ENCODE results near the gene CNN2. TPM values are rescaled to one million over a fixed set of nuclear protein-coding genes. Genes with fewer than 3 reads are reported as not detected.

Gene CNN2
- total and polyA plus RNA-seq, 2 of the 13 experiments (the other 11 are each of a cell fraction or from before 2014, with no cell fraction given) = 63.6 to 70.0 TPM

DNA sequence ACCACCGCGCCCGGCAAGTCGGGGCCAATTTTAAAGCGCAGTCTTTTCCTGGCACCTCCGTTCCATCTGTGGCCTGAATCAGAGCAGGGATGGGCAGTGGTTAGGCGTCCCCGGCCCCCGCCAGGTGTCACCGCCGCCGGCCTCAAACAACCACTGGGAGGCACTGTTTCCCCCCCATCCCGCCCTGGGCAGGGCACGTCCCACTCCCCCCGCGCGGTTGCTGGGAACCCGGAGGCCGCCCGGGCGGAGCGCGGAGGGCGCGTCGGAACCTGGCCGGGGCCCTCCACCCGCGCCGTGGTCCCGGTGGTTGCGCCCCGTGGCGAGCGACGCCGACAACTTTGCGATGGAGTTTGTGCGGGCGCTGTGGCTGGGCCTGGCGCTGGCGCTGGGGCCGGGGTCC, 26.3 kb upstream of the CNN2 start, which contains the start of gene GRIN3B (continued):
- TF ChIP-seq, protein P1, sequence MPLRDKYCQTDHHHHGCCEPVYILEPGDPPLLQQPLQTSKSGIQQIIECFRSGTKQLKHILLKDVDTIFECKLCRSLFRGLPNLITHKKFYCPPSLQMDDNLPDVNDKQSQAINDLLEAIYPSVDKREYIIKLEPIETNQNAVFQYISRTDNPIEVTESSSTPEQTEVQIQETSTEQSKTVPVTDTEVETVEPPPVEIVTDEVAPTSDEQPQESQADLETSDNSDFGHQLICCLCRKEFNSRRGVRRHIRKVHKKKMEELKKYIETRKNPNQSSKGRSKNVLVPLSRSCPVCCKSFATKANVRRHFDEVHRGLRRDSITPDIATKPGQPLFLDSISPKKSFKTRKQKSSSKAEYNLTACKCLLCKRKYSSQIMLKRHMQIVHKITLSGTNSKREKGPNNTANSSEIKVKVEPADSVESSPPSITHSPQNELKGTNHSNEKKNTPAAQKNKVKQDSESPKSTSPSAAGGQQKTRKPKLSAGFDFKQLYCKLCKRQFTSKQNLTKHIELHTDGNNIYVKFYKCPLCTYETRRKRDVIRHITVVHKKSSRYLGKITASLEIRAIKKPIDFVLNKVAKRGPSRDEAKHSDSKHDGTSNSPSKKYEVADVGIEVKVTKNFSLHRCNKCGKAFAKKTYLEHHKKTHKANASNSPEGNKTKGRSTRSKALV (CRISPR knock-in tag; IDR thresholded peaks at IDR 0.05) = peak; percentile 36; the same call in 1 of the 2 replicates
- TF ChIP-seq, protein P2, sequence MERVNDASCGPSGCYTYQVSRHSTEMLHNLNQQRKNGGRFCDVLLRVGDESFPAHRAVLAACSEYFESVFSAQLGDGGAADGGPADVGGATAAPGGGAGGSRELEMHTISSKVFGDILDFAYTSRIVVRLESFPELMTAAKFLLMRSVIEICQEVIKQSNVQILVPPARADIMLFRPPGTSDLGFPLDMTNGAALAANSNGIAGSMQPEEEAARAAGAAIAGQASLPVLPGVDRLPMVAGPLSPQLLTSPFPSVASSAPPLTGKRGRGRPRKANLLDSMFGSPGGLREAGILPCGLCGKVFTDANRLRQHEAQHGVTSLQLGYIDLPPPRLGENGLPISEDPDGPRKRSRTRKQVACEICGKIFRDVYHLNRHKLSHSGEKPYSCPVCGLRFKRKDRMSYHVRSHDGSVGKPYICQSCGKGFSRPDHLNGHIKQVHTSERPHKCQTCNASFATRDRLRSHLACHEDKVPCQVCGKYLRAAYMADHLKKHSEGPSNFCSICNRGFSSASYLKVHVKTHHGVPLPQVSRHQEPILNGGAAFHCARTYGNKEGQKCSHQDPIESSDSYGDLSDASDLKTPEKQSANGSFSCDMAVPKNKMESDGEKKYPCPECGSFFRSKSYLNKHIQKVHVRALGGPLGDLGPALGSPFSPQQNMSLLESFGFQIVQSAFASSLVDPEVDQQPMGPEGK (CRISPR knock-in tag; IDR thresholded peaks at IDR 0.05) = peak; percentile 85
- TF ChIP-seq RBAK (CRISPR knock-in tag; IDR thresholded peaks at IDR 0.05) (no peak), SP4 (CRISPR knock-in tag; IDR thresholded peaks at IDR 0.05) (0 out of 2 replicates have a peak, but pooled peaks have one; percentile 17), RAD21 (CRISPR knock-in tag; IDR thresholded peaks at IDR 0.05) (peak; percentile 39), PHF21A (CRISPR knock-in tag; IDR thresholded peaks at IDR 0.05) (0 out of 2 replicates have a peak, but pooled peaks have one; percentile 34), ZNF333 (CRISPR knock-in tag; IDR thresholded peaks at IDR 0.05; ENCODE audit: borderline replicate concordance) (no peak), ZNF891 (CRISPR knock-in tag; IDR thresholded peaks at IDR 0.05) (no peak), ZNF326 (CRISPR knock-in tag; IDR thresholded peaks at IDR 0.05; ENCODE audit: borderline replicate concordance) (no peak)
- TF ChIP-seq, protein P3, sequence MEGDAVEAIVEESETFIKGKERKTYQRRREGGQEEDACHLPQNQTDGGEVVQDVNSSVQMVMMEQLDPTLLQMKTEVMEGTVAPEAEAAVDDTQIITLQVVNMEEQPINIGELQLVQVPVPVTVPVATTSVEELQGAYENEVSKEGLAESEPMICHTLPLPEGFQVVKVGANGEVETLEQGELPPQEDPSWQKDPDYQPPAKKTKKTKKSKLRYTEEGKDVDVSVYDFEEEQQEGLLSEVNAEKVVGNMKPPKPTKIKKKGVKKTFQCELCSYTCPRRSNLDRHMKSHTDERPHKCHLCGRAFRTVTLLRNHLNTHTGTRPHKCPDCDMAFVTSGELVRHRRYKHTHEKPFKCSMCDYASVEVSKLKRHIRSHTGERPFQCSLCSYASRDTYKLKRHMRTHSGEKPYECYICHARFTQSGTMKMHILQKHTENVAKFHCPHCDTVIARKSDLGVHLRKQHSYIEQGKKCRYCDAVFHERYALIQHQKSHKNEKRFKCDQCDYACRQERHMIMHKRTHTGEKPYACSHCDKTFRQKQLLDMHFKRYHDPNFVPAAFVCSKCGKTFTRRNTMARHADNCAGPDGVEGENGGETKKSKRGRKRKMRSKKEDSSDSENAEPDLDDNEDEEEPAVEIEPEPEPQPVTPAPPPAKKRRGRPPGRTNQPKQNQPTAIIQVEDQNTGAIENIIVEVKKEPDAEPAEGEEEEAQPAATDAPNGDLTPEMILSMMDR (CRISPR knock-in tag; IDR thresholded peaks at IDR 0.05) = peak; percentile 78
- TF ChIP-seq, protein P4, sequence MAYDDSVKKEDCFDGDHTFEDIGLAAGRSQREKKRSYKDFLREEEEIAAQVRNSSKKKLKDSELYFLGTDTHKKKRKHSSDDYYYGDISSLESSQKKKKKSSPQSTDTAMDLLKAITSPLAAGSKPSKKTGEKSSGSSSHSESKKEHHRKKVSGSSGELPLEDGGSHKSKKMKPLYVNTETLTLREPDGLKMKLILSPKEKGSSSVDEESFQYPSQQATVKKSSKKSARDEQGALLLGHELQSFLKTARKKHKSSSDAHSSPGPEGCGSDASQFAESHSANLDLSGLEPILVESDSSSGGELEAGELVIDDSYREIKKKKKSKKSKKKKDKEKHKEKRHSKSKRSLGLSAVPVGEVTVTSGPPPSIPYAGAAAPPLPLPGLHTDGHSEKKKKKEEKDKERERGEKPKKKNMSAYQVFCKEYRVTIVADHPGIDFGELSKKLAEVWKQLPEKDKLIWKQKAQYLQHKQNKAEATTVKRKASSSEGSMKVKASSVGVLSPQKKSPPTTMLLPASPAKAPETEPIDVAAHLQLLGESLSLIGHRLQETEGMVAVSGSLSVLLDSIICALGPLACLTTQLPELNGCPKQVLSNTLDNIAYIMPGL (CRISPR knock-in tag; IDR thresholded peaks at IDR 0.05; ENCODE audit: borderline replicate concordance in 1 of 2, low read depth in 1 of 2) = peak; percentile 36 to 77; a peak in 3 of 4 replicates
- TF ChIP-seq, protein P5, sequence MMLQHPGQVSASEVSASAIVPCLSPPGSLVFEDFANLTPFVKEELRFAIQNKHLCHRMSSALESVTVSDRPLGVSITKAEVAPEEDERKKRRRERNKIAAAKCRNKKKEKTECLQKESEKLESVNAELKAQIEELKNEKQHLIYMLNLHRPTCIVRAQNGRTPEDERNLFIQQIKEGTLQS (CRISPR knock-in tag; IDR thresholded peaks at IDR 0.05) = no peak
- TF ChIP-seq, protein P6, sequence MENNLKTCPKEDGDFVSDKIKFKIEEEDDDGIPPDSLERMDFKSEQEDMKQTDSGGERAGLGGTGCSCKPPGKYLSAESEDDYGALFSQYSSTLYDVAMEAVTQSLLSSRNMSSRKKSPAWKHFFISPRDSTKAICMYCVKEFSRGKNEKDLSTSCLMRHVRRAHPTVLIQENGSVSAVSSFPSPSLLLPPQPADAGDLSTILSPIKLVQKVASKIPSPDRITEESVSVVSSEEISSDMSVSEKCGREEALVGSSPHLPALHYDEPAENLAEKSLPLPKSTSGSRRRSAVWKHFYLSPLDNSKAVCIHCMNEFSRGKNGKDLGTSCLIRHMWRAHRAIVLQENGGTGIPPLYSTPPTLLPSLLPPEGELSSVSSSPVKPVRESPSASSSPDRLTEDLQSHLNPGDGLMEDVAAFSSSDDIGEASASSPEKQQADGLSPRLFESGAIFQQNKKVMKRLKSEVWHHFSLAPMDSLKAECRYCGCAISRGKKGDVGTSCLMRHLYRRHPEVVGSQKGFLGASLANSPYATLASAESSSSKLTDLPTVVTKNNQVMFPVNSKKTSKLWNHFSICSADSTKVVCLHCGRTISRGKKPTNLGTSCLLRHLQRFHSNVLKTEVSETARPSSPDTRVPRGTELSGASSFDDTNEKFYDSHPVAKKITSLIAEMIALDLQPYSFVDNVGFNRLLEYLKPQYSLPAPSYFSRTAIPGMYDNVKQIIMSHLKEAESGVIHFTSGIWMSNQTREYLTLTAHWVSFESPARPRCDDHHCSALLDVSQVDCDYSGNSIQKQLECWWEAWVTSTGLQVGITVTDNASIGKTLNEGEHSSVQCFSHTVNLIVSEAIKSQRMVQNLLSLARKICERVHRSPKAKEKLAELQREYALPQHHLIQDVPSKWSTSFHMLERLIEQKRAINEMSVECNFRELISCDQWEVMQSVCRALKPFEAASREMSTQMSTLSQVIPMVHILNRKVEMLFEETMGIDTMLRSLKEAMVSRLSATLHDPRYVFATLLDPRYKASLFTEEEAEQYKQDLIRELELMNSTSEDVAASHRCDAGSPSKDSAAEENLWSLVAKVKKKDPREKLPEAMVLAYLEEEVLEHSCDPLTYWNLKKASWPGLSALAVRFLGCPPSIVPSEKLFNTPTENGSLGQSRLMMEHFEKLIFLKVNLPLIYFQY (CRISPR knock-in tag; IDR thresholded peaks at IDR 0.05; ENCODE audit: borderline replicate concordance) = no peak
- TF ChIP-seq, protein P7, sequence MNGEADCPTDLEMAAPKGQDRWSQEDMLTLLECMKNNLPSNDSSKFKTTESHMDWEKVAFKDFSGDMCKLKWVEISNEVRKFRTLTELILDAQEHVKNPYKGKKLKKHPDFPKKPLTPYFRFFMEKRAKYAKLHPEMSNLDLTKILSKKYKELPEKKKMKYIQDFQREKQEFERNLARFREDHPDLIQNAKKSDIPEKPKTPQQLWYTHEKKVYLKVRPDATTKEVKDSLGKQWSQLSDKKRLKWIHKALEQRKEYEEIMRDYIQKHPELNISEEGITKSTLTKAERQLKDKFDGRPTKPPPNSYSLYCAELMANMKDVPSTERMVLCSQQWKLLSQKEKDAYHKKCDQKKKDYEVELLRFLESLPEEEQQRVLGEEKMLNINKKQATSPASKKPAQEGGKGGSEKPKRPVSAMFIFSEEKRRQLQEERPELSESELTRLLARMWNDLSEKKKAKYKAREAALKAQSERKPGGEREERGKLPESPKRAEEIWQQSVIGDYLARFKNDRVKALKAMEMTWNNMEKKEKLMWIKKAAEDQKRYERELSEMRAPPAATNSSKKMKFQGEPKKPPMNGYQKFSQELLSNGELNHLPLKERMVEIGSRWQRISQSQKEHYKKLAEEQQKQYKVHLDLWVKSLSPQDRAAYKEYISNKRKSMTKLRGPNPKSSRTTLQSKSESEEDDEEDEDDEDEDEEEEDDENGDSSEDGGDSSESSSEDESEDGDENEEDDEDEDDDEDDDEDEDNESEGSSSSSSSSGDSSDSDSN (CRISPR knock-in tag; IDR thresholded peaks at IDR 0.05) = peak; percentile 58; the same call in 1 of the 2 replicates

Data from HepG2 (cell line).